Hematopoietic multipotent progenitor cell treated with erythropoietin and hydrocortisone succinate and interleukin-3 and kit ligand, for 8 days (in vitro differentiated cells): Measurements from ENCODE around the gene OTC.

ENCODE experiments used
- DNase-seq: peaks from one replicate; pipeline ENCODE4 v3.0.0-alpha.2; 2015

OTC gene

GRCh38 chrX:38357747-38358673 is 5.6 kb downstream of the OTC start:
- no peak for DNase-seq

GRCh38 chrX:38363046-38363445 is 10.6 kb downstream of the OTC start:
- DNase-seq = no peak

DNA sequence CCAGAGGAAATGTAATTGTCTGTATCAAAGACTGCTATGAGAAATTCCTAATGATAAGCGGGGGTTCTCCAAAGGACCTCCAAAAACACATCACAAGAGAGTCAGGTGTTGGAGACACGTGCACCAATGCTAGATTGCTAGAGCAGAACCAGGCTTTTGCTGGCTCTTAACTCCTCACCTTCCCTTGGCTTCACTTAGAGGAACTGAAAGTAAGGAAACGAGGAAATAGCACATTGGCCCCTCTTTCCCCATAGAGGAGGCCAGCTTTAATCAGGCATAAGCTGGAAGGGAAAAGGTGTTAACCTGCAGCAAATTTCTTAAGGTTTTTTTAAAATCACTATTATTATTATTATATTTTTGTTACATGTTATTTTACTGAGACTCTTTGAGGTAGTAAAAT is 13.6 kb downstream of the OTC start:
- no peak for DNase-seq

DNA sequence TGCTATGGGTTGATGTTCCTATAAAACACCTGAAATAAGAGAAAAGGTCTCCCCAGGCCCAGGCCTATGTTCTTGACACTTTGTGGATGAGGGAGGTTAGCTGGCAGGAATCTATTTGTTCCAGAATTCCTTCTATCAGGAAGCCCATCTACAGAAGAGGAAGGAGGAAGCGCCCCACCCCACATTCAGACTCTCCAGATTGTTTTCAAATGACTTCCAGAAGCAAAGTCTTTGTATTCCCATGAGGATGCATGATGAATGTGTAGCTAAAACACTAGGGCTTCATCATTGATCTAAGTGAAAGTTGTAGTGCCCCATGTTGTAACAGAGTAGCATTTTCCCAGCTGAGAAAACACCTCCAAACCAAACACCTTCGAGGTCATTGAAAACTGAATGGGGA is 16.4 kb downstream of the OTC start:
- no peak for DNase-seq

GRCh38 chrX:38371641-38372040 is 19.2 kb downstream of the OTC start:
- no peak for DNase-seq

DNA sequence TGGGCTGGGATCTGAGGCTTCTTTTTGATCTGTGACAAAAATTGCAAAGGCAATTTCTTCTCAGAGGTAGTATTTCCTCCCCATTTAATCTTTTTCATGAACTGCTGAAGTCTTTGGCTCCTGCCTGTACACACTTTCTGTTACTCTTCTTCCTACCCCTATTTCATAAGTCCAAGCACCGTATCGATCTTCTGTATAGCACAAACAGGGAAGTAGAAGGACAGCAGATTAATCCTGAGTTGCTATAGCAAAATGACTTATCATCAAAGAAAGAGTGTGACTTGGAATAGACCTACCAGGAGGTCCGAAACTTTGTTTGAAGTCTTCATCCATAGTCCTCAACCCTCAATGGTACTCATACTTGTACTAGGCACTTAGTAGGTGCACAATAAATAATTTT is 22.0 kb downstream of the OTC start:
- no peak for DNase-seq

DNA sequence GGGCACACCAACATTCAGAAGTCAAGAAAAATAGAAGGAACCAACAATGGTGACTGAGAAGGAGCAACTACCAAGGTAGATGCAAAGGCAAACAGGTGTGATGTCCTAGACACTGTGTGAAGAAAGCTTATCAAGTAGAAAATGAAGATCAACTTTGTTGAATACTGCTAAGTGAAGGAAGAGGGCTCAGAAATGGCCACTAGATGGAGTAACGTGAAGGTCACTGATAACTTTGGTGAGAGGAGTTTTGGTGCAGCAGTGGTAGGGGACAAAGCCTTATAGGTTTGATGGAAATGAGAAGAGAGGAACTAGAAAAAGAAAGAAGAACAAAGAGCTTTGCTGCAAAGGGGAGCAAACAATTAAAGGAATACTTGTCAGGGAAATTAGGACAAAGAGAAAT is 23.5 kb downstream of the OTC start:
- peak; percentile 16 for DNase-seq

- no peak for DNase-seq
These were observed 24.3 kb downstream of the OTC start for GRCh38 chrX:38376747-38377146.

DNA sequence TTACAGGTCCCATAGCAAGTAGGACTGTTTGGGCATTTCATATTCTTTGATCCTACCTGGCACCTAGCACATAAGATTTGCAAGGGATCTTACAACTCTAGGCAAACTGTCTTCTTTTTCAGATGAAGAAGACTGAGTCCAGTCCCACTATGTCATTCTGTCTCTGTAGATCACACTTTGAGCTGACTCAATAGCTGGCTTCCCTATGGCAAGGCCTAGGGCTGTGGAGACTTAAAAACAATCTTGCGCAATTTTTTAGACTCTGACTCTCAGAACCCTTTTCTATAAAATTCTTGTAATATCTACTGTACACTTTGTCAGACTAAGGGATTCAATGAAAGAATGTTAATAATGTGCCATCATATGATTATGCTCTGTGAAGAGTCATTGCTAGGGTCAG is 26.7 kb downstream of the OTC start:
- DNase-seq = no peak

DNA sequence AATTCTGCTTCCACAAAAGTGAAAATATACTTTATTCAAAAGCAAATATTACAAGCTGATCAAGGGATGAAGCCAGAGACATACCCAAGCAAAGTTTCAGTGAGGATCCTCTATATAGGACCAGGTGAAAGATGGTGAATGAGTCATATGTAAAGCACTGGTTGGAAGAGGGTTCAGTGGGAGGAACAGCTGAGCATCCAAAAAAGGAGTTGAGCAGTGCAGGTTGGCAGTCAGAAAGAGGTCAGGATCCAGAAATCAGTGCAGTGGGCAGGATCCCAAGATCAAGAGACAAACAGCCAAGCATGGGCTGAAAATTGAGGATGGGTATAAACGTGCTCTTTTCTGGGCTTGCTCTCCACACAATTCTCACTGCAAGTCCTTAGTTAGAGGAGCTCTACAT is 30.3 kb downstream of the OTC start:
- no peak for DNase-seq

GRCh38 chrX:38400389-38400910 is 48.0 kb downstream of the OTC start:
- DNase-seq = no peak

- no peak for DNase-seq
These were observed 49.7 kb downstream of the OTC start for GRCh38 chrX:38402118-38402517.

GRCh38 chrX:38403834-38404233 is 51.4 kb downstream of the OTC start:
- no peak for DNase-seq

DNA sequence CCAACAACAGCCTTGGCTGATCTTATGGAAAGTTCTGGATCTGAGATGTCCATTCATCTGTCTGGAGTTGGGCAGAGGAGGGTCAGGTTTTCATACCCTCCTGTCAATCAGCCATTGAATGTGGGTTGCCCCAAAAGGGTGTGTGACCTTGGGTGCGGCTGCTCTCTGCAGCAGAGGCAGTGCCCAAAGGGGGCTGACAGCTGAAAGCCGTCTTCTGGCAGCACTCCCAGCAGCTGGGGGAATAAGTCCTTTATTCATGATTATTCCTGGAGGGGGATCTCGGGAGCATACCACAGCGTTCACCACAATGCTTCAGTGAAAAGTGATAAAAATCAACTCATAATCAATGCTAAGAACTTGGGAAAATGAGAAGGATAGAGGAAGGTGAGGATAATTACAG is 54.7 kb downstream of the OTC start:
- no peak for DNase-seq

GRCh38 chrX:38409289-38409688 is 56.9 kb downstream of the OTC start:
- DNase-seq = no peak

- no peak for DNase-seq
These were observed 74.4 kb downstream of the OTC start for GRCh38 chrX:38426785-38427184.

DNA sequence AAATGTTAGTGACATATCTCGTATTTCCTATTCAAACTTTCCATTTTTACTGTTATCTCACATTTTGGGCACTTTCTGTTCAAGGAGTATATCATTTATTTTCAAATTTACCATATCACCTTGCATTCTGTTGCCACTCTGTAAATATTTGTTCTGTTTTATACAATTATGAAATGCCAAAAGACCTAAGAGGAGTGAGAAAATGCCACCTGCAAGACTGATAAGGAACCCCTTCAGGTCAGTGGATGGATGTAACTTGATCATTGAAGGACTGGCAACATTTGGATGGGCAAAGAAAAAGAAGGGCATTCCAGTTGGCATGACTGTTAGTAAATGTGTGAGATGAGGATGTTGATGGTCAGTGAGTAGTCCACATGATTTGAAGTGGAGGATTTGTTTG is 79.1 kb downstream of the OTC start:
- DNase-seq = no peak

GRCh38 chrX:38435130-38435529 is 82.7 kb downstream of the OTC start:
- no peak for DNase-seq

- no peak for DNase-seq
These were observed 84.7 kb downstream of the OTC start for GRCh38 chrX:38437093-38437492.

DNA sequence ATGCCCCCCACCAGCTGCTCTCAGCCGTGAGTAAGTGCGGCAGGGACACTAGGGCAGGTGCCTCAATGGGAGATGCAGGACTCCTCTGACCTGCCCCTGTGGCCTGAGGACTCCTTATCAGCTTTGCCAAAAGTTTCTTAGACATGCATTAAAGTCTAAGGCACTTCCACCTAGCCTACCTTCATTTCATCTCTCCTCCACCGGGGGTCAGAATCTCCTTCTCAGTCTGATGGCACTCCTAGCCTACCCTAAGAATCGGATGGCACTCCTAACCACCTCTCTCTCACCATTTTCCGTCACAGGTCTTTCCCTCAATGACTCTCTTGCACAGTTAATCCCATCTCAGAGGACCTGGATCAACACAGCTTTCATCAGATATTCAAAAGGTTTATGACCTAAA is 85.9 kb downstream of the OTC start:
- peak; percentile 1 for DNase-seq

DNA sequence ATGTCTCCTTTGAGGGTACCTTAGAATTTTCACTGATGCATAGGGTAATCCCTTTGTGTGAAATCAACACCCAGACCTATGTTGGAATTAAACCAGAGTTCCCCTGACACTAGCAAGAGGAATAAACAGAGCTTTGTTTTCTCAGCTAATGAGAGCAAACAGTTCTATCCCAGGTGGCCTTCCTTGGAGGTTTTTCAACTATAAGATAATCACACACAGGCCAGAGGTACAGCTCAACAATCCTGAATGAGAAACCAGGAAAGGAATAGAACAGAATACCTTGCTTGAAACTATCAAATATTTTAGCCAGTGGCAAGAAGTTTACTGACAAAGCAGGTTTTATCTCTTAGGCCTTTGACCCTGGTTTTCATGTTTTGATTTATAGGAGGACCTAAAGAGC is 100.2 kb downstream of the OTC start:
- no peak for DNase-seq

- DNase-seq = peak; percentile 6
These were observed 105.7 kb downstream of the OTC start for GRCh38 chrX:38458071-38458470.

GRCh38 chrX:38462257-38462656 is 109.9 kb downstream of the OTC start:
- no peak for DNase-seq

DNA sequence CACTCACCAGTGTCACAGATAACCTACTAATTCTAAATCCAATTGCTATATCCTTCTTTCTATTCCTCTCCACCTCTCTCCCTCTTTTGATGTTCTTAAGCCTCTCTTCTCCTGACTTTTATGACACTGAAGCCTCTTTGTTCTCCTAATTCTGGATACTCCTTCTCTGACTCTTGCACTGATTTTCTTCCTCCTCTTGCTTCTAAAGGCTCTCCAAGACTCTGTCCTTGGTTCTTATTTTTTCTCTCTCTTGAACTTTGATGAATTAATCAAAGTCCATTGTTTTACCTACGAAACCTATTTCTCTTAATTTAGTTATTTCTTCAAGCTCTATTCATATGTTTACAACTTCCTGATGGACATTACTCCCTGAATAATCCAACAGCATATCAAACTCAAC is 113.3 kb downstream of the OTC start:
- no peak for DNase-seq
